Tibial artery (tissue), 4 donors: ENCODE data around the gene OSR1.

ENCODE experiments used
- DNase-seq, 2 donors: peaks; one replicate each; pipeline ENCODE4 v3.0.0-alpha.2; 2019
- H3K27ac ChIP-seq, 2 donors: fragments of 200-600 bp; sonication (generic) in 1 of 2; 1 replicate in 1 of 2; 2 replicates in 1 of 2; pipeline ENCODE4 v1.5.1; 2018 to 2019; ENCODE audit warnings: mild to moderate bottlenecking in 1 of 2
- H3K27me3 ChIP-seq, 2 donors: fragments of 200-600 bp; sonication (generic) in 1 of 2; one replicate each; pipeline versions ENCODE4 v1.5.1 to v1.6.0; 2016 to 2019
- H3K36me3 ChIP-seq, 3 donors: fragments of 200-600 bp; sonication (generic) in 2 of 3; one replicate each; pipeline ENCODE4 v1.5.1; 2016 to 2019; ENCODE audit warnings: mild to moderate bottlenecking in 2 of 3
- H3K4me1 ChIP-seq, 4 donors: fragments of 200-600 bp; sonication (generic) in 2 of 4; 1 replicate in 3 of 4; 2 replicates in 1 of 4; pipeline ENCODE4 v1.5.1; 2016 to 2019
- H3K4me3 ChIP-seq, 2 donors: fragments of 200-600 bp; sonication (generic) in 1 of 2; 1 replicate in 1 of 2; 2 replicates in 1 of 2; pipeline ENCODE4 v1.5.1; 2018 to 2019; ENCODE audit warnings: mild to moderate bottlenecking in 2 of 2
- H3K9me3 ChIP-seq, 3 donors: fragments of 200-600 bp; sonication (generic) in 1 of 3; one replicate each; pipeline ENCODE4 v1.5.1; 2016 to 2019
- CTCF ChIP-seq, 2 experiments: fragments of 200-600 bp in 1 of 2; fragments of 450-650 bp in 1 of 2; IDR thresholded peaks; one replicate each; pipeline ENCODE4 v1.5.1; 2017 to 2019; ENCODE audit warnings: antibody characterized with exemption in 2 of 2, mild to moderate bottlenecking in 1 of 2, moderate library complexity in 1 of 2
- intact Hi-C: fragments of 100-400 bp; cut with DNase I; formaldehyde crosslinking; loops from one replicate; pipeline ENCODE4 v1.15.0; 2023; ENCODE audit warnings: low total_unique reads

OSR1 gene

DNA sequence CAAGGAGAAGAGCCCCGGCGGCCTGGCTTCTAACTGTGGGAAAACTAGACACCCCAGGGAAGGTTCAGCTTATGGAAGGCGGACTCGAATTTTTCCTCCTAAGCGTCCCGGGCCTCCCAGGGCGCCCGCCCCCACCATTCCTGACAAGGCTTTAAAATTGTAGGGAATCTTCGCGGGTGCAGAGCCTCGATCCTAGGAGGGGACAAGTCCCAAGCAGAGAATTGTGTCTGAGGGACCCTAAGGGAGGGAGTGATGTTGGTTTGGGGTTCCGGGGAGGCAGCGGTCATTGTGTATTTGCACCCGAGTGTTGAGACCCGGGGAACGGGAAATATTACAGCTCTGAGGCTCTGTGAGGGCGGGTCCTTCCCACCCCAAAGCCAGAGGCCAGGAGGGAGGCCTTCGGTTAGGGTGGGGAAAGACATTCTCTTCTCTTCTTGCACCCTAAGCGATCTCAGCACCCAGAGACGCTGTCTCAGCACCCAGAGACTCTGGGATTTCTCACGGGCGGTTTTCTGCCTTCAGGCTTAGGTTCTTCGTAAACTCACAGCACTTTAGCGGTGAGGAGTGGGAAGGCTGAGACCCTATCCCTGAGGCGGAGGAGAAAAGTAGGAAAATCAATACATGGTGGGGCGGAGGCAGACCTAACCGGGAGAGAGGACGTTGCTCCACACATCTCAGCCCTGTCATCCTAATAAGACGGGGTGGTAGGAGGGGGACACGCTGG is 7.6 kb downstream of the OSR1 start:
- no peak for TF ChIP-seq CTCF (IDR thresholded peaks at IDR 0.05)
- peak overlapping the region; percentile 15 to 31 for H3K4me3 ChIP-seq
- intact Hi-C loops = loop anchor here (10.0 kb wide), 1 partner anchor 384 kb away; no protein-coding TSS in a partner anchor
- peak overlapping the region; percentile 93 to 96 for H3K27ac ChIP-seq
- H3K9me3 ChIP-seq = no peaks in the 10 kb centered on the region
- peaks cover 0 to 30% (median 18%) of the 10 kb centered on the region in 3 donors for H3K36me3 ChIP-seq
- no peaks in the 10 kb centered on the region for H3K27me3 ChIP-seq
- no peak for DNase-seq
- H3K4me1 ChIP-seq = peaks cover 0 to 53% (median 25%) of the 10 kb centered on the region in 4 donors

- H3K4me3 ChIP-seq = peak overlapping the region; percentile 15 to 31
- peak; percentile 59 to 85 for DNase-seq
These were observed 8.3 kb downstream of the OSR1 start for GRCh38 chr2:19349911-19350677.

DNA sequence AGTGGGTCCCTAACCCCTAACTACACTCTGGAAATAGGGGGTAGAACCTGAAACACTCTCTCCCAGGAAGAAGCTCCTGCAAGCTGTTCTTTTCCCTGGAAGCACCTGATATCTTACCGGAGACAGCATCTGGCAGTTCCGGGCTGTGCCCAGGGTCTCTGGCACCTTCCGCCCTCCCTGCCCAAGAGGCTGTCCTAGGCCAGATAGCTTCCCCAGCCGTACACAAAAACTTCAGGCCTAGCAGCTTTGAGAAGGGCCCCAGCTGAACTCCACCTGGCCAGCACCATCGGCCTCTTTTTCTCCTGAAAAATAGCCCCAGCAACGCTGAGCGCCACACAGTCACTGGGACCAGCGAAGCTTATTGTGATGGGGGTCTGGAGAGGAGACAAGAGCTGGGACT is 9.7 kb downstream of the OSR1 start:
- no peak for DNase-seq
- Histone ChIP-seq H3K36me3 (peaks cover 0 to 33% (median 18%) of the 10 kb centered on the region in 3 donors), H3K4me1 (peaks cover 0 to 40% (median 14%) of the 10 kb centered on the region in 4 donors), H3K27me3 (no peaks in the 10 kb centered on the region), H3K9me3 (no peaks in the 10 kb centered on the region), H3K4me3 (peak overlapping the region in 1 of 2 donors; percentile 63), H3K27ac (peak overlapping the region; percentile 93 to 96)
- intact Hi-C loops = loop anchor here (5.0 to 10.0 kb wide), 2 partner anchors 364 to 911 kb away; no protein-coding TSS in a partner anchor
- no peak for TF ChIP-seq CTCF (IDR thresholded peaks at IDR 0.05)

More at GRCh38 chr2:19349911-19350677, 8.3 kb downstream of the OSR1 start:
- H3K9me3 ChIP-seq = no peaks in the 10 kb centered on the region
- intact Hi-C loops = loop anchor here (5.0 to 10.0 kb wide), 3 partner anchors 365 to 913 kb away; no protein-coding TSS in a partner anchor
- peak; percentile 76 to 78 for TF ChIP-seq CTCF (IDR thresholded peaks at IDR 0.05)
- peak overlapping the region; percentile 93 to 96 for H3K27ac ChIP-seq
- H3K27me3 ChIP-seq = no peaks in the 10 kb centered on the region
- H3K4me1 ChIP-seq = peaks cover 0 to 50% (median 22%) of the 10 kb centered on the region in 4 donors
- peaks cover 0 to 34% (median 18%) of the 10 kb centered on the region in 3 donors for H3K36me3 ChIP-seq

- Histone ChIP-seq H3K9me3 (no peaks in the 10 kb centered on the region), H3K4me3 (peak overlapping the region; percentile 63 to 71), H3K27ac (peak overlapping the region; percentile 93 to 96), H3K27me3 (no peaks in the 10 kb centered on the region), H3K4me1 (peaks cover 0 to 34% (median 10%) of the 10 kb centered on the region in 4 donors), H3K36me3 (peaks cover 0 to 25% (median 13%) of the 10 kb centered on the region in 3 donors)
- intact Hi-C loops = loop anchor here (5.0 to 10.0 kb wide), 2 partner anchors 363 to 911 kb away; no protein-coding TSS in a partner anchor
- TF ChIP-seq CTCF (IDR thresholded peaks at IDR 0.05) = no peak
- peak; percentile 98 for DNase-seq
These were observed 10.5 kb downstream of the OSR1 start for GRCh38 chr2:19347619-19348562.
